SKM-1 treated with dmso at 0.1 percent for 144 hours (cell line): ENCODE data around the gene PTPRN.
"Not testable (repeated sequence)": the region's sequence is repeated elsewhere in the genome, so short reads cannot be mapped to it uniquely, and the experiment has no call there.

Source experiments
- DNase-seq: peaks from one replicate; lab custom pipeline; 2025; ENCODE audit not compliant: unreplicated experiment; lab: John Stamatoyannopoulos, UW

The PTPRN gene

GRCh38 chr2:219309278-219309677 lies at the start of gene PTPRN:
Gene PTPRN, minus strand, starts transcription at chr2:219309401. Its CDS starts 69 bp downstream, at chr2:219309332.
- DNase-seq = no peak

- DNase-seq = no peak
These were observed 49.2 kb upstream of the PTPRN start for GRCh38 chr2:219358170-219359075.

GRCh38 chr2:219356834-219357233 lies 47.6 kb upstream of the PTPRN start:
- DNase-seq = peak; percentile 94

GRCh38 chr2:219354582-219354981 lies 45.4 kb upstream of the PTPRN start:
- DNase-seq = no peak

- DNase-seq = no peak
These were observed 43.9 kb upstream of the PTPRN start for GRCh38 chr2:219353129-219353528.

GRCh38 chr2:219352448-219353023 lies 43.3 kb upstream of the PTPRN start:
- peak; percentile 48 for DNase-seq

- no peak for DNase-seq
These were observed 41.6 kb upstream of the PTPRN start for GRCh38 chr2:219350710-219351221.

- DNase-seq = no peak
These were observed 41.0 kb upstream of the PTPRN start for GRCh38 chr2:219350215-219350614.

- DNase-seq = no peak
These were observed 35.7 kb upstream of the PTPRN start for GRCh38 chr2:219344751-219345430.

GRCh38 chr2:219335373-219335786 lies 26.2 kb upstream of the PTPRN start:
- DNase-seq = no peak

- no peak for DNase-seq
These were observed 24.9 kb upstream of the PTPRN start for GRCh38 chr2:219334076-219334475.

- DNase-seq = no peak
These were observed 23.3 kb upstream of the PTPRN start, which contains the start of gene RESP18 for GRCh38 chr2:219332542-219332941. Gene RESP18, minus strand, starts transcription at chr2:219332744.

- DNase-seq = no peak
These were observed 22.5 kb upstream of the PTPRN start for GRCh38 chr2:219331560-219332213.

GRCh38 chr2:219327719-219328118 lies 18.5 kb upstream of the PTPRN start:
- no peak for DNase-seq

- no peak for DNase-seq
These were observed 16.6 kb upstream of the PTPRN start for GRCh38 chr2:219325657-219326315.

GRCh38 chr2:219325136-219325535 lies 15.9 kb upstream of the PTPRN start:
- no peak for DNase-seq

- no peak for DNase-seq
These were observed 14.2 kb upstream of the PTPRN start for GRCh38 chr2:219323434-219323833.

- DNase-seq = no peak
These were observed 5.7 kb upstream of the PTPRN start for GRCh38 chr2:219314804-219315468.

- DNase-seq = not testable (repeated sequence)
These were observed 3.6 kb upstream of the PTPRN start for GRCh38 chr2:219312683-219313263.
